Measurements from ENCODE around the gene SLC11A1.

SLC11A1 gene

DNA sequence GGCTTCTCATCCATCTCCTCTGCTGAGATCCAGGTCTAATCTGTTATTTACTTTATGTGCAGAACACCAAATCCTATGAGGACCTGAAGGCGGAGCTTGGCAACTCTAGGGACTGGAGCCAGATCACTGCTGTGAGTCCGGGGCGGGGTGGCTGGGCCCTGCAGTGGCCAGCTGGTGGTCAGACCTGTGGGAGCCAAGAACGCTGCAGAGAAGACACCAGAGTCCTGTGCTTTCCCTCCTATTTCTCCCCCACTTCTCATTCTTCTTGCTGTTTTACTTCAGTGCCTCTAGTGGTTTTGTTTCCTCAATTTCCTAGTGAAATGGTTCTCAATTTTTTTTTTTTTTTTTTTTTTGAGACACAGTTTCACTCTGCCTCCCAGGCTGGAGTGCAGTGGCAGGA, 56.5 kb downstream of the SLC11A1 start:
- DNase-seq: no peak

GRCh38 chr2:218444692-218445357, 62.8 kb downstream of the SLC11A1 start:
- no peak for DNase-seq

GRCh38 chr2:218445602-218446001, 63.5 kb downstream of the SLC11A1 start:
- DNase-seq: no peak

All from NCI-H524 (cell line).